ENCODE measurements around the gene JOSD1. TPM values are rescaled to one million over a fixed set of nuclear protein-coding genes. Genes with fewer than 3 reads are reported as not detected.

JOSD1 gene
- total and polyA plus RNA-seq, 2 of the 4 experiments (the other 2 are of a cell fraction), result 30.2 to 35.8 TPM

GRCh38 chr22:38638216-38638615 is 62.5 kb downstream of the JOSD1 start:
- H2BK15ac ChIP-seq (ENCODE audit: low read depth, low read length), result no peak overlapping the region
- no peak overlapping the region for H3K4ac ChIP-seq (ENCODE audit: low read depth, low read length)
- no peak overlapping the region for H2AK9ac ChIP-seq (replicated peaks; ENCODE audit: low read depth, low read length, poor library complexity)
- H3K36me3 ChIP-seq (ENCODE audit: control insufficient read depth, insufficient read depth, low read length), result peaks cover 6% of the 10 kb centered on the region
- intact Hi-C loops (cut with micrococcal nuclease) (no loop called here), dilution Hi-C loops (cut with HindIII; ENCODE audit: low sequenced_read_pairs, unreplicated experiment) (no loop called here), in situ Hi-C loops (cut with MboI; ENCODE audit: low sequenced_read_pairs) (no loop called here)
- peak; percentile 31 for DNase-seq
- no peak overlapping the region for H2AK5ac ChIP-seq (ENCODE audit: low read depth, low read length)
- H3K4me3 ChIP-seq (ENCODE audit: insufficient read depth, low read depth, low read length), result no peak overlapping the region
- ChIA-PET CTCF (no interaction called here), POLR2A (ENCODE audit: unreplicated experiment) (no interaction called here)
- H3K27ac ChIP-seq (ENCODE audit: insufficient read depth, low read length), result no peak overlapping the region
- WGBS, 2 experiments (ENCODE audit: extremely low coverage in 2 of 2, insufficient read length in 1 of 2), result 57% methylated on average over 1 of the region's 2 CpGs; no CpG with 5 or more reads in 1 of the 2 experiments
- H2BK5ac ChIP-seq (ENCODE audit: low read depth, low read length, poor library complexity, severe bottlenecking), result no peak overlapping the region
- H4K8ac ChIP-seq (ENCODE audit: low read depth in 2 of 2, low read length in 2 of 2), result no peak overlapping the region
- no peak overlapping the region for H2AFZ ChIP-seq (replicated peaks; ENCODE audit: low read length, poor library complexity)
- no peaks in the 10 kb centered on the region for H3K4me1 ChIP-seq (ENCODE audit: control insufficient read depth, insufficient read depth, low read length)
- no peak overlapping the region for H3K18ac ChIP-seq (ENCODE audit: low read depth, low read length)
- 0 out of 2 replicates have a peak, but pooled peaks have one; percentile 21 for ATAC-seq (ENCODE audit: low read depth)
- no TSS peak for BruUV-seq (replicated peaks)
- no peak overlapping the region for H3K14ac ChIP-seq (replicated peaks; ENCODE audit: low read depth, low read length)
- H3K9me1 ChIP-seq (ENCODE audit: insufficient read depth, low read length), result peaks cover 2% of the 10 kb centered on the region; the same call in 1 of the 2 replicates
- TF ChIP-seq RCOR1 (IDR thresholded peaks at IDR 0.05; ENCODE audit: insufficient replicate concordance, low read length) (no peak), MAZ (IDR thresholded peaks at IDR 0.05; ENCODE audit: borderline replicate concordance, low read depth, low read length) (no peak), MXI1 (IDR thresholded peaks at IDR 0.05; ENCODE audit: borderline replicate concordance, low read depth, low read length) (no peak), SMC3 (IDR thresholded peaks at IDR 0.05; ENCODE audit: low read depth, low read length) (no peak), CHD1 (IDR thresholded peaks at IDR 0.05; ENCODE audit: low read depth, low read length) (no peak), RAD21 (IDR thresholded peaks at IDR 0.05; ENCODE audit: low read length) (no peak), CEBPB (IDR thresholded peaks at IDR 0.05; ENCODE audit: low read depth, low read length) (no peak), BHLHE40 (IDR thresholded peaks at IDR 0.05; ENCODE audit: low read depth, low read length) (no peak), RFX5 (IDR thresholded peaks at IDR 0.05; ENCODE audit: low read depth, low read length) (no peak), USF2 (IDR thresholded peaks at IDR 0.05; ENCODE audit: low read depth, low read length) (no peak), CTCF (conservative IDR thresholded peaks at IDR 0.05; ENCODE audit: low read depth, low read length) (no peak), POLR2A (IDR thresholded peaks at IDR 0.05; ENCODE audit: low read depth, low read length) (no peak), FOS (IDR thresholded peaks at IDR 0.05; ENCODE audit: low read depth, low read length) (no peak), MAFK (IDR thresholded peaks at IDR 0.05; ENCODE audit: low read depth, low read length) (no peak), NFE2L2 (IDR thresholded peaks at IDR 0.05; ENCODE audit: low read depth, low read length) (no peak), ELK1 (IDR thresholded peaks at IDR 0.05; ENCODE audit: borderline replicate concordance, low read depth, low read length) (no peak)
- no peak overlapping the region for H3K56ac ChIP-seq (ENCODE audit: extremely low read depth, insufficient read depth, low read length)
- H3K4me2 ChIP-seq (ENCODE audit: low read depth, low read length), result no peak overlapping the region
- no peak overlapping the region for H3K23ac ChIP-seq (ENCODE audit: low read depth, low read length)
- H3K9me3 ChIP-seq (ENCODE audit: control insufficient read depth, insufficient read depth, low read length), result no peaks in the 10 kb centered on the region
- H4K5ac ChIP-seq (ENCODE audit: low read depth, low read length), result no peak overlapping the region
- no peaks in the 10 kb centered on the region for H3K27me3 ChIP-seq (ENCODE audit: control insufficient read depth, insufficient read depth, low read length)
- no peaks in the 10 kb centered on the region for H3K79me1 ChIP-seq (ENCODE audit: low read depth in 1 of 2, low read length in 2 of 2)
- H2BK20ac ChIP-seq (ENCODE audit: low read depth, low read length), result no peak overlapping the region
- H2BK120ac ChIP-seq (ENCODE audit: low read depth, low read length), result no peak overlapping the region
- no peak overlapping the region for H4K91ac ChIP-seq (ENCODE audit: insufficient read depth, low read depth, low read length)
- no peaks in the 10 kb centered on the region for H4K20me1 ChIP-seq (ENCODE audit: insufficient read depth, low read length)
- no peak overlapping the region for H3K9ac ChIP-seq (ENCODE audit: low read depth, low read length)

Data from IMR-90 (cell line).